ENCODE measurements around the gene PPP1R2C.

Gene PPP1R2C

DNA sequence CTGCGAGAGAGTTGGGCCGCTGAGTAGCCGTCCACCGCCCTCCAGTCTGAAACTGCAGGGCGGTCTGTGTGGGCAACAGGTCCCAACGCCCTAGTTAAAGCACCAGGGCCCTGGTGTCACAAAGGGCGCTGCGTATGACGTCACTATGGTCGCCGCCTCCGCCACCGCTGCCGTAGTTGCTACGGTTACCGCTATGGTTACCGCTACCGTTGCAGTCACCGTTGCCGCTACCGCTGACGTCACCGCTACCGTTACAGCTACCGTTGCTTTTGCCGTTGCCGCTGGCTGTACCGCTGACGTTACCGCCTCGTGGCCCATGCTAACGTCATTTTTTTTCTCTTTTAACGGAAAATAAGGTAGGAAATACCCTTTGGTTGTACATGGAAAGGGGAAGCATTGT, at the start of gene PPP1R2C:
TSS of gene PPP1R2C (minus strand) at position 68 of the 400 bp plus-strand sequence. CDS start 84 bp downstream, outside the sequence.
- no peak for DNase-seq (ENCODE audit: low spot score)

GRCh38 chrX:42825201-42825600, 47.2 kb upstream of the PPP1R2C start:
- no peak for DNase-seq (ENCODE audit: low spot score)

DNA sequence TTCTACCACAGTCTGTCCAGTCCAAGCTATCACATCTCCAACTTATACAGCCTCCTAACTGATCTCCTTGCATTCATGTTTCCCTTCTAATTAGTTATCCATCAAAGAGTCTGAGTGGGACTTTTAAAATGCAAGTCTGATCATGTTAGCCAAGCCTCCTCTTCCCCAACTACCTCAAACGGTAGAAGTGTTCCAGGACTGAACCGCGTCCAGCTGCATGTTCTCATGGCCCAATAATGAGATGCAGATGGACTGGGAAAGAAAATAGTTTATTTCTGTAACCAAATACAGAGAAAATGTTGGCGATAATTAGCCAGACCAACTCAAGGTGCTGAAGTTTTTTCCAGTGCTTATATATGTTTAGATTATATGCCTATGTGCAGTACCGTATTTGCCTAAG, 46.6 kb upstream of the PPP1R2C start:
- no peak for DNase-seq (ENCODE audit: low spot score)

- DNase-seq (ENCODE audit: low spot score) = no peak
Measured at GRCh38 chrX:42823443-42823842, 45.5 kb upstream of the PPP1R2C start.

DNA sequence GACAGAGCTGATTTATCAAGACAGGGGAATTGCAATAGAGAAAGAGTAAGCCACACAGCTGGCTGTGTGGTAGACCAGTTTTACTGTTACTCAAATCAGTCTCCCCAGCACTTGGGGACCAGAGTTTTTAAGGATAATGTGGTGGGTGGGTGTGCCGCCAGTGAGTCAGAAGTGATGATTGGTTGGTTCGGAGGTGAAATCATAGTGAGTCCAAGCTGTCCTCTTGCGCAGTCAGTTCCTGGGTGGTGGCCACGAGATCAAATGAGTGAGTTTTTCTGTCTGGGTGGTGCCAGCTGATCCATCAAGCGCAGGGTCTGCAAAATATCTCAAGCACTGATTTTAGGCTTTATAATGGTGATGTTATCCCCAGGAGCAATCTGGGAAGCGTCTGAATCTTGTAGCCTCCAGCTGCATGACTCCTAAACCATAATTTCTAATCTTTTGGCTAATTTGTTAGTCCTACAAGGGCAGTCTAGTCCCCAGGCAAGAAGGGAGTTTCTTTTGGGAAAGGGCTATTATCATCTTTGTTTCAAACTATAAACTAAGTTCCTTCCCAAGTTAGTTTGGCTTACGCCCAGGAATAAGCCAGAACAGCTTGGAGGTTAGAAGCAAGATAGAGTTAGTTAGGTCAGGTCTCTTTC, 44.0 kb upstream of the PPP1R2C start:
- DNase-seq (ENCODE audit: low spot score) = no peak

- DNase-seq (ENCODE audit: low spot score) = no peak
Measured at GRCh38 chrX:42818151-42818921, 40.4 kb upstream of the PPP1R2C start.

GRCh38 chrX:42809569-42809968, 31.6 kb upstream of the PPP1R2C start:
- no peak for DNase-seq (ENCODE audit: low spot score)

DNA sequence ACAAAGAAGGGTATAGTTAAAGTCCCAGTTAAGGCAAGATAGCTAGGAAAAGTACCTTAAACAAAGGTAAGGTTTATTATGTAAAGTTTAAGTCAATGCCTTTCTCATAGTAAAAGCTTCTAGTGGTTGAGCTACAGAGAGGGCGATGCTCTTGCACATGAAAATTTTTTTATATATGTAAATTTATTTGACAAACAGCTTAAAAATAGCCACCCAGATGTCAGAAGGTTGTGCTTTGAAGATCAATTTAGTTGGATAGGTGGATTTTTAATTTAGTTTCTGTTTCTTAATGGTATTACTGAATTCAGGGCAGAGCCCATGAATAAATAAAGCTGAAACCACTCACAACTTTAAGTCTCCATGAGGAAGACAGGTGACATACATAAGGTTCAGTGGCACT, 29.4 kb upstream of the PPP1R2C start:
- no peak for DNase-seq (ENCODE audit: low spot score)

DNA sequence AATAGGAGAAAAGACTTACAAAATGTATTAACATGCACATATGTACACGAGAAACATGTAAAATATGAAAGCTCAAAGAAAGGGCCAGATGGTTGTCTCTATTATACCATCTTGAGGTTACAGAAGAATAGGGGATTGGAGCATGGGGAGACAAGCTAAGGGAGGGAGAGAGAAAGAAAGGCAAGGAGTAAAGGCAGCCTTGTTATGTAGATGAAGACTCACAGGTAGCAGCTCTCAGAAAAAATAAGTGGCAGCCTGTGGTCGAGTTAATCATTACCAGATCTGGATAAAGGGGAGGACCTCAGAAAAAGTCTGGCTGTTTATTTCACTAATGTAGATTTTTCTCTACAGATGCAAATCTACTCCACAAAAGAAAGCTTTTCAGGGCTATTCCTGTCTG, 26.6 kb upstream of the PPP1R2C start:
- no peak for DNase-seq (ENCODE audit: low spot score)

DNA sequence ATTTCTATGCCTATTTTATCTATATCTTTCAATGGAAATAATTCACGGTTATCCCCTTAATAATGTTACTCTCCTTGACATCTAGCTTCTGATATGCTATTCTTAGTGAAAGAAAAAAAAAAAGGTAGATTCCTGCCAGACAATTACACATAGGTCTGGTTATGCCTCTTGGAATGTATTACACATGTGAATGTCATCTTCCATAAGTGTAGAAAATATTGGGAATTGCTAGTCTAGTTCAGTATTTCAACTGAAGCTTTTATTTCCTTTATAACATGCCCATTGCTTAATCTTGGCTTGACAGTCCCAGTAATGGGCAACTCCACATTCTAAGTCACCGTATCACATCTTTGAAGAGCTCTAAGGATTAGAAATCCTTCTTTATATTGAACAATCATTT, 25.4 kb upstream of the PPP1R2C start:
- no peak for DNase-seq (ENCODE audit: low spot score)

- no peak for DNase-seq (ENCODE audit: low spot score)
Measured at GRCh38 chrX:42797651-42798269, 19.8 kb upstream of the PPP1R2C start.

DNA sequence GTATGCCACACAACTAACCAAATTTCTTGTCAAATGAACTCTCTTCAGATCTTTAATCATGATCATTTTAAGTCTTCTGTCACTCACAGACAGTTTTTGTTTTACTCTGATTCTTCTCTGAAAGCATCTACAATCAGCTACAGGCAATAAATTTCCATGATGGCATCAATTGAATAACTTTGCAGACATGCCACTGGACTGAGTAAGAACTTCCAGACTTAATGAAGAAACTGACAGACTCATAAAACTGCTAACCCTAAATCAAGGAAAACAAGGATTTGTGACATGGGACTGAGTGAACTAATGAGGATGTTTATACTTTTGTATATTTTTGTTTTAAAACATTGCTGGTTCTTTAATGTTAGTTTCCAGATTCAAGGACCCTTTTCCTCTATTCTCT, 5.5 kb upstream of the PPP1R2C start:
- no peak for DNase-seq (ENCODE audit: low spot score)

DNA sequence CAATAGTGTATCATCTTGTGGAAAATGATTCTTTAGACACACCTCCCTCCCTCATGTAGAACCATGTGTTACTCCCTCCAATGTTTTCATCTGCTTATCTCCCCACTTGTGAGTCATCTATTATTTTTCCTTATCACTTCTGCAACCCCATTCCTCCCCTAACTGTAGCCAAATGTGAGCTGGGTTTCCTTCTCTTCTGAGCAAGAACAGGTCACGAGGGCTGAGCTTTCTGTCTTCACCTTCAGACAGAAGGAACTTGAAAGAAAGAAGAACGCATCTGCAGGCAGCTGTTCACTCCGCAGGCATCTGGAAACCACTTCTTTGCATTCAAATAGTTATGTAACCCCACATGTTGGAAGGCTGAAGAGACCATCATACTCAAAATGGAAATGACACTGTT, 1.8 kb downstream of the PPP1R2C start:
- DNase-seq (ENCODE audit: low spot score) = no peak

DNA sequence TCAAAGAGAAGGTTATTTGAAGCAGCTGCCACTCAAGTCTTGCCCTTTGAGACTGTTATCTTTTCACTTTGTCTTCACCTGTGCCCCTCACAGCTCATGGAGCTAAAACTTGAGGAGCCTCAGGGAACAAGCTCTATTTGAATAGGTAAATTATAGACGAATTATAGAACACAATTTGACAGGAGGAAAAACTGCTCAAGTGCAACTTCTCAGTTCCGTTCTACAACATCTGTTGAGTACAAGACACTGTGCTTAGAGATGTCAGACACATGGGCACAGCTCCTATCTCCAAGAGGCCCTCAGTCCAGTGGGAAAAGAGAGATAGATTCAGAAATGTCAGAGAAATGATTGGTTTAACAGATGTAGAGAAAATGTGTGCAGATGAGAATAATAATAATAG, 5.1 kb downstream of the PPP1R2C start:
- no peak for DNase-seq (ENCODE audit: low spot score)

DNA sequence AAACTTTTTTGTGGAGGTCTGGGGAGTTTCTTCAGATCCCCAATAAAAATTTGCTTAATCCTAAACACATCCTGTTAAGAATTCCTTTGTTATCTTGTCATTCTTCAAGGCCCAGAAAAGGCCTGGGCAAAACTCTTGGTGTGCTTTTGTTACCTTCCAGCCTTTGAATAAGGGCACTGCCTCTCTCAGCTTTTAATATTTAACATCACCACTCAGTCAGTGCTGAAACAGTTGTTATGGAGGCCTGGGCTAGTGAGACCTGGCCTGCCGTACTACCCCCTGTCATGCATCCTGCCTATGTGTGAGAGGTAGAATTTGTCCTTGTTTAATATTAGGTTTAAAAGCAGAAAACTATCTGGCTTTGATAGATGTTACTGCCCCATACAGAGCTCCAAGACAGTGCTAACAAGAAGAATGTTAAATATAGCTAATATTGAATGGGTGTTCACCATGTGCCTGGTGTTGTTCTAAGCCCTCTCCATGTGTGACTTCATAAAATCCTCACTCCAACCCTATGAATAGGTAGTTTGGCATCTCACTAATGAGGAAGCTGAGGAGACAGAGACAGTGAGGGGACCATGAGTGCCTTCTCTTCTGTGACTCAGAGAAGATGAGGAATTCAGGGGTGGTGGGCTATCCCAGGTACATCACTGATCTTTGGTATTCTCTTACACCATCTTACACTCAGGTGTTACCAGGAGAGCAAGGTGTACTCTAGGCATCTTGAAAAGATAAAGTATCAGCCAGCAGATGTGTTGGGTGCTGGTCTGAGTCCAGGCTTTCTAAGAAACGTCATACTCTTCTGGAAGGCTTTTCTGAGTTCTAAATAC, 6.2 kb downstream of the PPP1R2C start:
- DNase-seq (ENCODE audit: low spot score) = no peak

DNA sequence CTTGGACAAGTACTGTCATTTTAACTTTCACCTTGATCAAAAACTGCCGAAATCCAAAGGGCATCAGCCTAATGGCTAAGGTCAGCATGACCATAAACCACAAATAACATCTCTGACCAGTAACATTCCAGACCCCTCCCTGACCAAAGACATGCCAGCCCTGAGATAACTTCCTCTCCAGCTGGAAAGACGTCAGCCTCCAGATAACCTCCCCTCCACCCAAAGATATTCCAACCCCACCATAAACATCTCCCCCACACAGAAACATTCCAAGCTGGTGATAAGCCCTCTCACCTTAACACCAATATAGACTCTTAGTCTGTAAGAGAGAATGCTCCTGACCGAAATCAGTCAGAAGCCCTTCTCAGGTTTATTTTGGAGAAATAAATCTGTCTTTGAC, 7.4 kb downstream of the PPP1R2C start:
- DNase-seq (ENCODE audit: low spot score) = no peak

GRCh38 chrX:42759881-42760280, 18.1 kb downstream of the PPP1R2C start:
- DNase-seq (ENCODE audit: low spot score) = no peak

DNA sequence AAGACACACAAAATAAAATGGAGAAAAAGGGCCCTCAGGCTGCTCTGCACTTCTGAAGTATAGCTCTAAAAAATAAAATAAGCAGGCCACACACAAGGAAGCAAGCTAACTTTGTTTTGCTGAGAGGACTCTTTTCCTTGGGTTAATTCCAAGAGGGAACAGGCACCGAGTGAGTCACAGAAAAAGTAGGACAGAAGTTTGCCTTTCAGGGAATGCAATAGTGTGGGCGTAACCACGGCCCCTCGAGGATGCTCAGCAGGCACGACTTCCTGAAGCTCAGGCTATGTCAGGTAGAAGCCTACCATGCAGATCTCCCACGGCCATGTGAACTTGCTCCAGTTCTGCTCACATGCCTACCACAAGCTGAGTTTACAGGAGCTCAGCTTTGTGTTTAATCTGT, 22.1 kb downstream of the PPP1R2C start:
- DNase-seq (ENCODE audit: low spot score) = no peak

- no peak for DNase-seq (ENCODE audit: low spot score)
Measured at GRCh38 chrX:42754603-42755002, 23.4 kb downstream of the PPP1R2C start.

DNA sequence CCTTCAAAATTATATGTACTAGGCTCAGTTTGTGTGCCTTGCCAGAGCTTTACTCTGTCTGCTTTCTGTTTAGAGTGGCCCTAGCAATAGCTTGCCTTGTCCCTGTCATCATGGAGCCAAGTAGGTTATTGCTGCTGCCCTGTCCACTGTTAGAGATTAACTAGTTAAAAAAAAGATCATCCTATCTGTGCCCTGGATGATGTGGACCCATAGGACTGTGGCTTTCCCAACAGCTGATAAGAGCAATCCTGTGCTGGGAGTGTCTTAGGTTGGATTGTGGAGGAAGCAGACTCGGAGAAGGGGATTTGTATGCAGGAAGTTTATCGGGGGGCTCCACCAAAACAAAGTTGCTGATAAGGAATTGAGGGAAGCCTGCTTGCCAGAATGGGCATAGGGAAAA, 23.8 kb downstream of the PPP1R2C start:
- DNase-seq (ENCODE audit: low spot score) = no peak

DNA sequence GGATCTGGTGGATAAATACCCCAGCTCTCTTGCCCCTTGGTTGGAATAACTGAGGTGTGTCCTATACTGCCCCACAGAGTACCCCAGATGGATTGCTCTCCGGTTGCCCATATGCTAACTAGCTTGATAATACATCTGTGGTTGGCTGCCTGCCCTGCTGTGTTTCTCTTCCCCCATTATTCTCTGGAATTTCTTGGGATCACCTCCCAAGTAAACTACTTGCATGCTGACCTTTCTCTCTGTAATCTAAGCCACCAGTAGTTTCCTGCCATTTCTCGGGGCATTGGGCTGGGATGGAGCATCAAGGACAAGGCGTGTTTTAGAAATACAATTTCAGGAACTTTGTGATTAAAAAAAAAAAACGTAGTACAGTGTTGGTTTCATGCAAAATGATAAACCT, 25.2 kb downstream of the PPP1R2C start:
- no peak for DNase-seq (ENCODE audit: low spot score)

DNA sequence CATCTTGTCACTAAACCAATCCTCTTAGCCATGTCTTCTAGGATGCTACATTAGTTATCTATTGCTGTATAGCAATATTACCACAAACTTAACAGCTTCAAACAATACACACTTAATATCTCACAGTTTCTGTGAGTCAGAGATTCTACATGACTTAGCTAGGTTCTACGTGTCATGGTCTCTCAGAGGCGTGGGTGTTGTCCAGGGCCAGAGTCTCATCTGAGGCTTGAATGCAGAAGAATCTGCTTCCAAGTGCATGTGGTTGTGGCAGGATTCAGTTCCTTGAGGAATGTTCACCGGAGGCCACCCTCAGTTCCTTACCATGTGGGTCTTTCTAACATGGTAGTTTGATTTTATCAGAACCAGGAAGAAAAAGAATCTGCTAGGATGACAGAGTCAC, 26.4 kb downstream of the PPP1R2C start:
- DNase-seq (ENCODE audit: low spot score) = no peak

Measured in hematopoietic multipotent progenitor cell treated with erythropoietin and hydrocortisone succinate and interleukin-3 and kit ligand, for 15 days (in vitro differentiated cells).